A549 (cell line): ENCODE results near the gene PTMS.

Experiments used
- EP300 ChIP-seq, 2 experiments: fragments of >200 bp; sonication (Bioruptor Twin); formaldehyde crosslinking; IDR thresholded peaks; 2 replicates in 1 of 2; 3 replicates in 1 of 2; pipeline ENCODE4 v1.6.1; 2016 to 2017
- MAZ ChIP-seq: fragments of 150-350 bp; IDR thresholded peaks from 2 replicates; pipeline ENCODE4 v1.6.1; 2014; ENCODE audit warnings: antibody characterized with exemption, low read depth, low read length, borderline replicate concordance
- PHF8 ChIP-seq: fragments of 200-600 bp; sonication (generic); IDR thresholded peaks from 2 replicates; pipeline ENCODE4 v1.6.1; 2016; ENCODE audit warnings: low read depth, mild to moderate bottlenecking, antibody characterized with exemption, moderate library complexity, borderline replicate concordance
- POLR2A ChIP-seq: IDR thresholded peaks from 2 replicates; pipeline ENCODE4 v1.6.1; 2012; ENCODE audit warnings: mild to moderate bottlenecking, low read length
- ZSCAN20 ChIP-seq: fragments of 250-450 bp; sonication (Bioruptor Pico); IDR thresholded peaks from 2 replicates; pipeline ENCODE4 v1.8.0; 2022; ENCODE audit warnings: mild to moderate bottlenecking, moderate library complexity
- TF ChIP-seq, protein P1 (sequence below): fragments of 450-650 bp; IDR thresholded peaks from 2 replicates; pipeline ENCODE4 v1.6.1; 2014; ENCODE audit warnings: antibody characterized with exemption
- TF ChIP-seq, protein P2 (sequence below): fragments of 250-450 bp; sonication (Bioruptor Pico); IDR thresholded peaks from 2 replicates; pipeline ENCODE4 v1.5.0; 2021; ENCODE audit warnings: mild to moderate bottlenecking, moderate library complexity, borderline replicate concordance
- TF ChIP-seq, protein P3 (sequence below): fragments of >200 bp; sonication (Bioruptor Twin); formaldehyde crosslinking; IDR thresholded peaks from 3 replicates; pipeline ENCODE4 v1.5.1; 2016

DNA sequence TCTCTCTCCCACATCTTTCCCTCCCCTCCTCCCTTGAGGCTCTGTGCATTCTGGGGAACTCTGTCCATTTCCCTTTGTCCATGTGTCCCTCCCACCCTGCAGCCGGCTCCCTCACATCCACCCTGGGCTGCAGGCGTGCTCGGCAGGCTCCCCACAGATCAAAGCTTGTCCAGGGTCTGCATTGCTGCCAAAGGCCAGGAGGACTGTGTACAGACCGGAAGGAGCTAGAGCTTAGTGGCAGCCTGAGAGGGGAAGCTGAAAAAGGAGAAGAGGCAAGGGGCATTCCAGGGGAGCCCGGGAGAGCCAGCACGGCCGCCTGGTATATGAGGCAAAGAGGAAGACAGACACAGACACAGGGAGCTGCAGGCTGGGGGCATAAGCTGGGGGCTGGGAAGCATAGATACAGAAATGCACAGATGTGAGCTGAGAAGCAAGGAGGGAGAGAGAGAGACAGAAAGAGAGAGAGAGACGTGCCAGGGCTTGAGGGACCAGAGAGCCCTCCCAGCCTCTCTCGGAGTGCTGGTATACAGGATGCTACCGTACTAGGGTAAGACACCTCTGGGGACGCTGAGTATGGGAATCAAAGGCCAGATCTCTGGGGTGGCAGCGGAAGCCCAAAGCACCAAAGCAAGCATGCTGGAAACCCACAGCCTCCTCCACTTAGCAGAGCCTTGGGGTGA, 26.5 kb downstream of the PTMS start:
- no peak for TF ChIP-seq PHF8
- no peak for TF ChIP-seq POLR2A
- no peak for TF ChIP-seq MAZ
- TF ChIP-seq, protein P1, sequence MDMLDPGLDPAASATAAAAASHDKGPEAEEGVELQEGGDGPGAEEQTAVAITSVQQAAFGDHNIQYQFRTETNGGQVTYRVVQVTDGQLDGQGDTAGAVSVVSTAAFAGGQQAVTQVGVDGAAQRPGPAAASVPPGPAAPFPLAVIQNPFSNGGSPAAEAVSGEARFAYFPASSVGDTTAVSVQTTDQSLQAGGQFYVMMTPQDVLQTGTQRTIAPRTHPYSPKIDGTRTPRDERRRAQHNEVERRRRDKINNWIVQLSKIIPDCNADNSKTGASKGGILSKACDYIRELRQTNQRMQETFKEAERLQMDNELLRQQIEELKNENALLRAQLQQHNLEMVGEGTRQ, result no peak
- TF ChIP-seq, protein P2, sequence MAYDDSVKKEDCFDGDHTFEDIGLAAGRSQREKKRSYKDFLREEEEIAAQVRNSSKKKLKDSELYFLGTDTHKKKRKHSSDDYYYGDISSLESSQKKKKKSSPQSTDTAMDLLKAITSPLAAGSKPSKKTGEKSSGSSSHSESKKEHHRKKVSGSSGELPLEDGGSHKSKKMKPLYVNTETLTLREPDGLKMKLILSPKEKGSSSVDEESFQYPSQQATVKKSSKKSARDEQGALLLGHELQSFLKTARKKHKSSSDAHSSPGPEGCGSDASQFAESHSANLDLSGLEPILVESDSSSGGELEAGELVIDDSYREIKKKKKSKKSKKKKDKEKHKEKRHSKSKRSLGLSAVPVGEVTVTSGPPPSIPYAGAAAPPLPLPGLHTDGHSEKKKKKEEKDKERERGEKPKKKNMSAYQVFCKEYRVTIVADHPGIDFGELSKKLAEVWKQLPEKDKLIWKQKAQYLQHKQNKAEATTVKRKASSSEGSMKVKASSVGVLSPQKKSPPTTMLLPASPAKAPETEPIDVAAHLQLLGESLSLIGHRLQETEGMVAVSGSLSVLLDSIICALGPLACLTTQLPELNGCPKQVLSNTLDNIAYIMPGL, result no peak
- no peak for TF ChIP-seq EP300 (IDR thresholded peaks at IDR 0.05)
- TF ChIP-seq, protein P3, sequence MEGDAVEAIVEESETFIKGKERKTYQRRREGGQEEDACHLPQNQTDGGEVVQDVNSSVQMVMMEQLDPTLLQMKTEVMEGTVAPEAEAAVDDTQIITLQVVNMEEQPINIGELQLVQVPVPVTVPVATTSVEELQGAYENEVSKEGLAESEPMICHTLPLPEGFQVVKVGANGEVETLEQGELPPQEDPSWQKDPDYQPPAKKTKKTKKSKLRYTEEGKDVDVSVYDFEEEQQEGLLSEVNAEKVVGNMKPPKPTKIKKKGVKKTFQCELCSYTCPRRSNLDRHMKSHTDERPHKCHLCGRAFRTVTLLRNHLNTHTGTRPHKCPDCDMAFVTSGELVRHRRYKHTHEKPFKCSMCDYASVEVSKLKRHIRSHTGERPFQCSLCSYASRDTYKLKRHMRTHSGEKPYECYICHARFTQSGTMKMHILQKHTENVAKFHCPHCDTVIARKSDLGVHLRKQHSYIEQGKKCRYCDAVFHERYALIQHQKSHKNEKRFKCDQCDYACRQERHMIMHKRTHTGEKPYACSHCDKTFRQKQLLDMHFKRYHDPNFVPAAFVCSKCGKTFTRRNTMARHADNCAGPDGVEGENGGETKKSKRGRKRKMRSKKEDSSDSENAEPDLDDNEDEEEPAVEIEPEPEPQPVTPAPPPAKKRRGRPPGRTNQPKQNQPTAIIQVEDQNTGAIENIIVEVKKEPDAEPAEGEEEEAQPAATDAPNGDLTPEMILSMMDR, result no peak
- TF ChIP-seq ZSCAN20, result no peak
